Kidney epithelial cell (primary cell): ENCODE results near the gene CD48. TPM values are rescaled to one million over a fixed set of nuclear protein-coding genes. Genes with fewer than 3 reads are reported as not detected.

ENCODE experiments used
- DNase-seq: peaks from one replicate; pipeline ENCODE4 v3.0.0-alpha.2; 2010; ENCODE audit warnings: low read depth
- H3K27me3 ChIP-seq: 2 replicates; pipeline ENCODE4 v1.6.0; 2011; ENCODE audit warnings: low read length; ENCODE audit not compliant: control insufficient read depth, insufficient read depth
- H3K36me3 ChIP-seq: 2 replicates; pipeline ENCODE4 v1.5.1; 2011; ENCODE audit warnings: low read length; ENCODE audit not compliant: control insufficient read depth, insufficient read depth
- H3K4me3 ChIP-seq: 2 replicates; pipeline ENCODE4 v1.5.1; 2011; ENCODE audit warnings: low read depth, mild to moderate bottlenecking, control low read depth, low read length
- total RNA-seq: library from RNA; depleted of rRNA; stranded (reverse); fragments of >200 nt; gene quantifications from 2 replicates; pipeline ENCODE4 v1.2.3, GENCODE V29; 2015
- TF ChIP-seq, protein P1 (sequence below): IDR thresholded peaks from 2 replicates; pipeline ENCODE4 v1.5.1; 2011; ENCODE audit warnings: mild to moderate bottlenecking, moderate library complexity, low read length, control low read depth, inconsistent platforms; ENCODE audit not compliant: insufficient read depth, poor library complexity, severe bottlenecking

CD48 gene
- total RNA-seq, 1 donor from 2014 or later: not detected

DNA sequence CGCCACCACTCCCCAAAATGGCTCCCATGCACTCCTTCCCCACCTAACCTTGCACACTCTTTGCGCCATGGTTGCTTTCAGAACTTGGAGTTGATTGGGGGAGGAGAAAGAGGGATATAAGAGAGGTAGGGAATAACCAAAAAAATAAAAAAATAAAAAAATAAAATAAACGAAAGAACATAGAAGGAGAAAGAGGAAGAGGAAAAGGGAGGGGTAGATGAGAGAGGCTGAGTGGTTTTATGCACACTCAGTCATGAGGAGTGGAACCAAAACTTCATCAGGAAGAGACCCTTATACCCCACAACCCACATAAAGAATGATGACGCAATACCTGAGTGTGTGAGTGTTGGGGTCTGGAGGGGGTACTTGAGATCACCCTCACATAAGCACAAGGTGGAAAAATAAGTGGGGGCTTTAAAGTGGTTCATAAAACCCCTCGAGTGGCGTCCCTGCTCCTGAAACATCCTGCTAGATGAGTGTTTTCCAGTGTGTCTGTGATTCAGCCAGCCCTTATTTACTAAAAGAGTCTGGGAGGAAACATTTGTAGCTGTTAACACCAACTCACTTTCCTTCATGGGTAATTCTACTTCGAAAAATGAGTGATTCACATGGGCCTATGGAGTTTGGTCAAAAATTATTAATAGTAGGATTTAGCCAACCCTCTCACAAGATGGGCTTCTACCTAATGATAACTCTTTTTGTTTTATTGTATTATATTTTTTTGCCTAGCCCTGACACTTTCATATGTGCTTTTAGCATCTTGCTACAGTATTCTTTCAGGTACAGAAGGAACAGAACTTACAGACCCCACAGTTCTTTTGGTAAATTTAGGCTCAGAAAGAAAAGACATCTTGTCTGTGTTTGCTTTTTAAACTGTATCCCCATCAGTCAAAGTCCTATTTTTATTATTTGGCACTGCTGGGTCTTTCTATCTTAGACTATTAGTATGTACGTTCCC lies 70.0 kb downstream of the CD48 start:
- TF ChIP-seq, protein P1, sequence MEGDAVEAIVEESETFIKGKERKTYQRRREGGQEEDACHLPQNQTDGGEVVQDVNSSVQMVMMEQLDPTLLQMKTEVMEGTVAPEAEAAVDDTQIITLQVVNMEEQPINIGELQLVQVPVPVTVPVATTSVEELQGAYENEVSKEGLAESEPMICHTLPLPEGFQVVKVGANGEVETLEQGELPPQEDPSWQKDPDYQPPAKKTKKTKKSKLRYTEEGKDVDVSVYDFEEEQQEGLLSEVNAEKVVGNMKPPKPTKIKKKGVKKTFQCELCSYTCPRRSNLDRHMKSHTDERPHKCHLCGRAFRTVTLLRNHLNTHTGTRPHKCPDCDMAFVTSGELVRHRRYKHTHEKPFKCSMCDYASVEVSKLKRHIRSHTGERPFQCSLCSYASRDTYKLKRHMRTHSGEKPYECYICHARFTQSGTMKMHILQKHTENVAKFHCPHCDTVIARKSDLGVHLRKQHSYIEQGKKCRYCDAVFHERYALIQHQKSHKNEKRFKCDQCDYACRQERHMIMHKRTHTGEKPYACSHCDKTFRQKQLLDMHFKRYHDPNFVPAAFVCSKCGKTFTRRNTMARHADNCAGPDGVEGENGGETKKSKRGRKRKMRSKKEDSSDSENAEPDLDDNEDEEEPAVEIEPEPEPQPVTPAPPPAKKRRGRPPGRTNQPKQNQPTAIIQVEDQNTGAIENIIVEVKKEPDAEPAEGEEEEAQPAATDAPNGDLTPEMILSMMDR: no peak
- no peak overlapping the region for H3K4me3 ChIP-seq
- no peak for DNase-seq
- H3K27me3 ChIP-seq: no peaks in the 10 kb centered on the region
- no peaks in the 10 kb centered on the region for H3K36me3 ChIP-seq

DNA sequence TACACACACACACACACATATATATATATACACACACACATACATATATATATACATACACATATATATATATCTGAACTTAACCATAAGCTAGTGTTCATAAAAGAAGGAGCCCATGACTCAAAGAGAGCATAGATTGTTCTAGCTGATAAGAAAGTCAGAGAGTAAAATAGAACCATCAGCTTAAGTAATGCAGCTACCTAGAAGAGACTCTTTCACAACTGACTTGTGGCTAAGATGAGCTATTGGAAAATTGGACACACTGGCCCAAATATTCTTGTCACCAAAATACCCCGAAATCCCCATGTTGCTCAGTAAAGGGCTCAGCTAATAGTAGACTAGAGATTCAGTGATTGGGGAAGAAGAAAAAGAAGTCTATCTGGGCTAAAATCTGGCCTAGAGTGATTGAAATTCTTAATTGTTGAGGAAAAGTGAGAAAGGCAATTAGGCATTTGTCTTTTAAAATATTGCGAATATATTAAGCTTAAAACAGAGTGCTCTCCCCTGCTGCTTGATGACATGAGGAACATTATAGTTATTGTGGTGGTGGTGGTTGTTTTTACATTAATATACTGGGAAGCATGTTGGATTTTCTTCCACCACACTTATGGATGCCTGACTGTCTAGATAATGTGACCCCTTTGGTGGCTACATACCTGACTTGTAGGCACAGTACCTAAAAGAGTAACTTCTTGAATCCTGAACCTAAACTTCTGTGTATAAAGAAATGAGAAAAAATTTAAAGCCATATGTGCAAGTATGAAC lies 71.1 kb downstream of the CD48 start:
- TF ChIP-seq, protein P1: no peak
- H3K36me3 ChIP-seq: no peaks in the 10 kb centered on the region
- no peak overlapping the region for H3K4me3 ChIP-seq
- H3K27me3 ChIP-seq: no peaks in the 10 kb centered on the region
- DNase-seq: no peak

DNA sequence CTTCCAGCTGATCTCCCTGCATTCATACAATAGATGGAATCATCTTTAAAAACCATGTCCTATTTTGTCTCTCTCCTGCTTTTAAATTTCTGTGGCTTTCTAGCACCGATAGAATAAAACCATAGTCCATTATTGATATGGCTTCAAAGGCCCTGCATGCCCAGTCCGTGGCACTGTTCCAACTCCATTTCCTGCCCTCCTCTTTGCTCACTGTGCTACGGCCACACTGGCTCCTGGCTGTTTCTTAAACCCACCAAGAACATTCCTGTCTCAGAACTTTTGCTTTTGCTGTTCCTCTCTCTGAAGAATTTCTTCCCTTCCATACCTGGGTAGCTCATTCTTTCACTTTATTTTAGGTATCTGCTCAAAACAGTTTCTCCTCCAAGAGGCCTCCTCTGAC lies 72.0 kb downstream of the CD48 start:
- Histone ChIP-seq H3K27me3 (no peaks in the 10 kb centered on the region), H3K4me3 (no peak overlapping the region), H3K36me3 (no peaks in the 10 kb centered on the region)
- TF ChIP-seq, protein P1: no peak
- DNase-seq: no peak

DNA sequence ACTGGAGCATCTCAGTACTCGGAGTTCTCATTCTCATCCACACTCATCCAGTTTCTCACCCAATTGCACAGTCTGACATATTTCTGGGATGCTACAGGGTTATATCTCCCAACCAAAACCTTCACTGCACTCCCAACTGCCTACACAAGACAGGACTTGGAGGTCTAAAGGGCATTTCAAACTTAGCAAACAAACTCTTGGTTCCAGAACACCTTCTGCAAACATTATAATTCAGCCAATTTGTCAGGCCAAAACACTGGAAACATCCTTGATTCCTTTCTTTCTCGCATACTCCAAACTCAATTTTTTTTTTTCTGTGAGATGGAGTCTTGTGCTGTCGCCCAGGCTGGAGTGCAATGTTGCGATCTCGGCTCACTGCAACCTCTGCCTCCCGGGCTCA lies 72.7 kb downstream of the CD48 start:
- H3K36me3 ChIP-seq: no peaks in the 10 kb centered on the region
- no peaks in the 10 kb centered on the region for H3K27me3 ChIP-seq
- TF ChIP-seq, protein P1: no peak
- no peak for DNase-seq
- H3K4me3 ChIP-seq: no peak overlapping the region

DNA sequence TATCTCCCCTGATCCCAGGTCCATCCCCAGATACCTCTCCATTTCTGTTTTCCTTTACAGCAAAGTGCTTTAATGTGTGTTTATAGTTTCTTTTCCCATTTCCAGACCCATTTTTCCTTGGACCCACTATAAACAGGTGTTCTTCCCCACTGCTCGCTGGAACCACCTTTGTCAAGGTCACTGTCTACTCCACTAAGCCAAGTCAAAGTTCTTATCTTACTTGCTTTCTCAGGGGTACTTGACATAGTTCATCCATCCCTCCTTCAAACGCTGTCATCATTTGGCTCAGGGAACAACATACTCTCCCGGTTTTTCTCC lies 73.1 kb downstream of the CD48 start:
- Histone ChIP-seq H3K27me3 (no peaks in the 10 kb centered on the region), H3K4me3 (no peak overlapping the region), H3K36me3 (no peaks in the 10 kb centered on the region)
- no peak for DNase-seq
- TF ChIP-seq, protein P1: no peak
